GM21381 (cell line): ENCODE data around the gene GPR62.

Experiments
- ATAC-seq: cut with Tn5 transposase; IDR thresholded peaks from one replicate; pipeline ENCODE4 v1.9.1; 2021; ENCODE audit warnings: mild to moderate bottlenecking, moderate library complexity; ENCODE audit not compliant: unreplicated experiment

The GPR62 gene

GRCh38 chr3:51954105-51954504 is 1.1 kb upstream of the GPR62 start:
- ATAC-seq: no peak

- no peak for ATAC-seq
These were observed 468 bp upstream of the GPR62 start for GRCh38 chr3:51954713-51955112.

GRCh38 chr3:51955893-51956770 is 951 bp downstream of the GPR62 start:
- ATAC-seq: no peak

- no peak for ATAC-seq
These were observed 2.5 kb downstream of the GPR62 start for GRCh38 chr3:51957520-51958205.

- ATAC-seq: no peak
These were observed 3.7 kb downstream of the GPR62 start for GRCh38 chr3:51958603-51959521.

- no peak for ATAC-seq
These were observed 4.5 kb downstream of the GPR62 start for GRCh38 chr3:51959651-51960050.

GRCh38 chr3:51960386-51960785 is 5.2 kb downstream of the GPR62 start:
- no peak for ATAC-seq

- ATAC-seq: no peak
These were observed 5.8 kb downstream of the GPR62 start for GRCh38 chr3:51961011-51961410.

- ATAC-seq: no peak
These were observed 6.7 kb downstream of the GPR62 start for GRCh38 chr3:51961602-51962569.

- no peak for ATAC-seq
These were observed 7.8 kb downstream of the GPR62 start for GRCh38 chr3:51962854-51963530.

- ATAC-seq: no peak
These were observed 8.8 kb downstream of the GPR62 start for GRCh38 chr3:51963951-51964451.

GRCh38 chr3:51964521-51964920 is 9.3 kb downstream of the GPR62 start:
- ATAC-seq: no peak

GRCh38 chr3:51966016-51966415 is 10.8 kb downstream of the GPR62 start:
- ATAC-seq: no peak

GRCh38 chr3:51966486-51966885 is 11.3 kb downstream of the GPR62 start:
- ATAC-seq: no peak

GRCh38 chr3:51966922-51967383 is 11.8 kb downstream of the GPR62 start:
- ATAC-seq: no peak

GRCh38 chr3:51967384-51968169 is 12.4 kb downstream of the GPR62 start, which contains the start of gene PCBP4:
PCBP4 (minus strand) TSS chr3:51967454; CDS start chr3:51961240, 6,214 bp downstream.
- ATAC-seq: no peak

- ATAC-seq: no peak
These were observed 13.1 kb downstream of the GPR62 start for GRCh38 chr3:51968170-51968775.
